ENCODE data around the gene CFAP73.
"Not testable (repeated sequence)": the region's sequence is repeated elsewhere in the genome, so short reads cannot be mapped to it uniquely, and the experiment has no call there.

Gene CFAP73

GRCh38 chr12:113141716-113142115 lies 7.8 kb upstream of the CFAP73 start:
- not testable (repeated sequence) for DNase-seq (ENCODE audit: low spot score); FAIRE-seq

DNA sequence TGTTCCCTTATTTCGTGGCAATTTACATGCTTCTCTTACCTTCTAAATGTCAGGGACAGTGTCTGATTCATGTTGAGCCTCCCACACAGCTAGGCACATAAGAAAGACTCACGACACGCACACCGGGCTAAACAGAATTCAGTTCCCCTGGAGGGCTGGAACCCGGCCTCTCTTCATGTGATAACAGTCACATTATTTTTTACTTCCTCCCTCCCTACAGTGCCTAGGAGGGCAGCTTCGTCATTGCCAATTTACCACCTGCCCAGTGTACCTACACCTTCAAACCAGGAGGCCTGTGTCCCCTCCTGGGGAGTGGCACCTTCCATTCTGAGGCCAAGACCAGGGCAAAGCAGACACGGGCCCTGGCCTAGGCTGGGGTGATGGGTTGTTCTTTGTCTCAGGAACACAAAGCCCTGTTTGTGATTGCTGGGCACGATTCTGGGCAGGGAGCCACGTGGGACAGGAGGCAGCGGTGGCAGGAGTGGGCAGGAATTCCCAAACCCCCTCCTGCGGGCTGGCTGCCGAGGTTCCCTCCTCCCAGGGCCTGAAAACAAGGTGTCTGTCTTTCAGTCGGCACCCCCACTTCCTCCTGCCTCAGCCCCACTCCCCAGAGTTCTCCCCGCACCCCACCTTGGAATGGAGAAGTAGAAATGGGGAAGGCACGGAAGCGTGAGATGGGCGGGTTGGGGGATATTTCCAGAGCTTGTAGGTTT lies 7.2 kb upstream of the CFAP73 start:
- FAIRE-seq, result no peak
- no peak for DNase-seq (ENCODE audit: low spot score)

DNA sequence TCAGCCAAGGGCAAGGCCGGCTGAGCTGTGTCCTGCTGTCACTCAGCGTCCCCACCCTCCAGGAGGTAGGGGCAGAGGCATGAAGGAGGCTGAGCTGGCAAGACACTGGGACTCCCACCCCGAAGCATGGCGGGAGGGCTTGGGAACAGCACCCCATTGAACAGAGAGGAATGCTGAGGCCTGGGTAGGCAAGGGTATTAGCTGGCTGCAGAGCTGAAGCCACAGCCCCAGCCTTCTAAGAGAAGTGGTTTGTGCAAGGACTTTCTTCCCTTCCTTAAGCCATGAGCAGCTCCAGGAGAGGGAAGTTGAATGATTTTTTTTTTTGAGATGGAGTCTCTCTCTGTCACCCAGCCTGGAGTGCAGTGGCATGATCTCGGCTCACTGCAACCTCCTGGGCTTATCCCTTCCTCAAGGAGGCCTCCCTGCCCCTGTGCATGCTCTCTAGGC lies 6.6 kb upstream of the CFAP73 start:
- FAIRE-seq, result no peak
- DNase-seq (ENCODE audit: low spot score), result no peak

DNA sequence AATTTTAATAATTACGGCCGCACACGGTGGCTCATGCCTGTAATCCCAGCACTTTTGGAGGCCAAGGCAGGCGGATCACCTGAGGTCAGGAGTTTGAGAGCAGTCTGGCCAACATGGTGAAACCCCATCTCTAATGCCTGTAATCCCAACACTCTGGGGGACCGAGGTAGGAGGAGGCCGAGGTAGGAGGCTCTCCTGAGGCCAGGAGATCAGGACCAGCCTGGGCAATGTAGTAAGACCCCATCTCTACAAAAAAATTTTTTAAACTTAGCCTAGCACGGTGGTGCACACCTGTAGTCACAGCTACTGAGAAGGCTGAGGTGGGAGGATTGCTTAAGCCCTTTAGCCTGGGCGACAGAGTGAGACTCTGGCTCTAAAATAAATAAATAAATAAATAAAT lies 5.6 kb upstream of the CFAP73 start:
- no peak for FAIRE-seq

DNA sequence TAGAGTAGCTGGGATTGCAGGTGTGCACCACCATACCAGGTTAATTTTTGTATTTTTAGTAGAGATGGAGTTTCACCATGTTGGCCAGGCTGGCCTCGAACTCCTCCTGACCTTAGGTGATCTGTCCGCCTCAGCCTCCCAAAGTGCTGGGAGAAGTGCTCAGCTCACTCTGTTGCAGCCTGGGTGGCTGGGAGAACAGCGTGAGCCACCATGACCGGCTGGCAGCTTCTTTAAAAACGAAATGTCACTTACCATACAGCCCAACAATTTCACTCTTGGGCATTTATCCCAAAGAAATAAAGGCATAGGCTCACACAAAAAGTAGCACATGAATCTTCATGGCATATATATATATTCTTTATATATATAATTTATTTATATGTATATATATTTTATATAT lies 4.7 kb upstream of the CFAP73 start:
- DNase-seq (ENCODE audit: low spot score) (no peak), FAIRE-seq (no peak)

More for the DNA sequence above, 5.6 kb upstream of the CFAP73 start:
- no peak for DNase-seq (ENCODE audit: low spot score)

GRCh38 chr12:113145720-113146551 lies 3.6 kb upstream of the CFAP73 start:
- FAIRE-seq (no peak), DNase-seq (ENCODE audit: low spot score) (no peak)

DNA sequence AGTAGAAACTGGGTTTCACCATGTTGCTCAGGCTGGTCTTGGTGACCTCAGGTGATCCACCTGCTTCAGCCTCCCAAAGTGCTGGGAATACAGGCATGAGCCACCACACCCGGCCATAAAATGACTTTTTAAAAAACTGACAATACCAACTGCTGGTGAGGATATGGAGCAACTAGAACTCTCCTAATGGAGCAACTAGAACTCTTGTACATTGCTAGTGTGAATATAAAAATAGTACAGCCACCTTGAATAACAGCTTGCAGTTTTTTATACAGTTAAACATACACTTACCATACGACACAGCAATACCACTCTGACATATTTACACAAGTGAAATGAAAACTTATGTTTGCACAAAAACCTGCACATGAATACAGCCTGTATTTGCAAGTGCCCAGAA lies 2.5 kb upstream of the CFAP73 start:
- FAIRE-seq (no peak), DNase-seq (ENCODE audit: low spot score) (no peak)

DNA sequence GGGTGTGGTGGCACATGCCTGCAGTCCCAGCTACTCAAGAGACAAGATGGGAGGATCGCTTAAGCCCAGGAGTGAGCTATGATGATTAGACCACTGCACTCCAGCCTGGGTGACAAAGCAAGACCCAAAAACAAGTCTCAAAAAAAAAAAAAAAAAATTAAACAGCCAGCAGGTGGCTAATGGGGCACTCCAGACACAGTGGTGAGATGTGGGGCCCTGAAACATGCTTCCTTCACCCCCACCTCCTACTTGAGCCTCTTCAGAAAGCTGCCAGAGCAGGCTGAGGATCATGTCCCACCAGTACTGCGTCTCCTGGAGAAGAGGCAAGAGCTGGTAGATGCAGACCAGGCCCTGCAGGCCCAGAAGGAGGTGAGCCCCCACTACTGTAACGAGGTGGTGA lies 2.1 kb downstream of the CFAP73 start:
- FAIRE-seq (no peak), DNase-seq (ENCODE audit: low spot score) (no peak)

GRCh38 chr12:113152196-113152834 lies 2.8 kb downstream of the CFAP73 start:
- no peak for DNase-seq (ENCODE audit: low spot score)
- FAIRE-seq, result no peak

GRCh38 chr12:113152835-113153814 lies 3.6 kb downstream of the CFAP73 start:
- no peak for FAIRE-seq
- peak; percentile 52 for DNase-seq (ENCODE audit: low spot score)

GRCh38 chr12:113154351-113154973 lies 4.9 kb downstream of the CFAP73 start:
- FAIRE-seq (no peak), DNase-seq (ENCODE audit: low spot score) (no peak)

DNA sequence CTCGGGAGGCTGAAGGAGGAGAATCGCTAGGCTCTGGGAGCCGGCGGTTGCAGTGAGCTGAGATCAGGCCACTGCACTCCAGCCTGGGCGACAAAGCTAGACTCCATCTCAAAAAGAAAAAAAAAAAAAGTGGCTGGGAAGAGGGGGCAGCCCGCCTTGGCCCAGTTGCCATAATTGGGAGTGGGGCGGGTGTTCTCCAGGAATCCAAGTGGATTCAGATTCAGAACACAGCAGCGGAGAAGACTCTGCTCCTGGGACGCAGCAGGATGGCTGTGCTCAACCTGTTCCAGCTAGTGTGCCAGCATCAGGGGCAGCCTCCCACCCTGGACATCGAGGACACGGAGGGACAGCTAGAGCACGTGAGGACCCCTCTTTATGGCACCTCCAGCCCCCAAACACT lies 5.5 kb downstream of the CFAP73 start:
- FAIRE-seq (no peak), DNase-seq (ENCODE audit: low spot score) (no peak)

DNA sequence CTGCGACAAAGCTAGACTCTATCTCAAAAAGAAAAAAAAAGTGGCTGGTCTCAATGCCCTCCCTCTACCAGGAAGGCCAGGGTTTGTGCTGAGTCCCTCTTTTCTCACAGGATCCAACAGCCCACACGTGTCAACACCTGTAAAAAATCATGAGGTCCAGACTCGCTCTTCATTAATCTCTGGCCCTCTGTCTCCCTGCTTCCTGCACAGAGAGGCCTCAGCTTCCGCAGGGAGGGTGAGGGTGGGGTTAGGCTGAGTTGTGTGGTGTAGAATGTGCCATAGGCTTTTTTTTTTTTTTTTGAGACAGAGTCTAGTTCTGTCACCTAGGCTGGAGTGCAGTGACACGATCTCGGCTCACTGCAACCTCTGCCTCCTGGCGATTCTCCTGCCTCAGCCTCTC lies 6.1 kb downstream of the CFAP73 start:
- no peak for DNase-seq (ENCODE audit: low spot score)
- FAIRE-seq, result no peak

DNA sequence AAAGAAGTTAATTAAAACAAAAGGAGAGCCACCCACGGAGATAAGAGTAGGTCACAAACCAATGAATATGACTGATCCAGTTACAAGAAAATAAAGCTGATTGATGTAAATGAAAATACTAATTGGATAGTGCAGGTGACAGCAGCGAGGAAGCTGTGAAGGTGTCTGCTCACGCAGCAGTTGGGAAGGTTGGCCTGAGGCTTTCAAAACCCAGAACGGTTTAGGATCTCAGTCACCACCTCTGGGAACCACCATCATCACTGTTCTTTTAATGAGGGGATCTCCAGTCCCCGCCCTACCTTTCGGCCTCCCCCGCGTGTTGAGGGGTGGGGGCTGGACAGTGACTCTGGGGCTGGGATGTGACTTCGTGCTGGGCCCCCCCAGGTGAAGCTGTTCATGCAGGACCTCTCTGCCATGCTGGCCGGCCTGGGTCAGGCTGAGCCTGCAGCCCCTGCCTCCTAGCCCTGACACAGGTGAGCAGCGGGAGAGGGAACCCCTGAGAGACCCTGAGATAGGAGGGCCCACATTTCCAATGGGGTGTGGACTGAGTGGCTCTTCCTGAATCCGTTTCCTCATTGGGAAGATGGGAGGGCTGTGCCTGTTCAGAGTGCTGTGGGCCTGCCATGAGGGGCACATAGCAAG lies 7.8 kb downstream of the CFAP73 start:
- DNase-seq (ENCODE audit: low spot score) (no peak), FAIRE-seq (no peak)

GRCh38 chr12:113158439-113159203 lies 9.1 kb downstream of the CFAP73 start:
- FAIRE-seq (no peak), DNase-seq (ENCODE audit: low spot score) (no peak)

- DNase-seq (ENCODE audit: low spot score) (no peak), FAIRE-seq (no peak)
Observed at GRCh38 chr12:113159937-113160336, 10.4 kb downstream of the CFAP73 start.

DNA sequence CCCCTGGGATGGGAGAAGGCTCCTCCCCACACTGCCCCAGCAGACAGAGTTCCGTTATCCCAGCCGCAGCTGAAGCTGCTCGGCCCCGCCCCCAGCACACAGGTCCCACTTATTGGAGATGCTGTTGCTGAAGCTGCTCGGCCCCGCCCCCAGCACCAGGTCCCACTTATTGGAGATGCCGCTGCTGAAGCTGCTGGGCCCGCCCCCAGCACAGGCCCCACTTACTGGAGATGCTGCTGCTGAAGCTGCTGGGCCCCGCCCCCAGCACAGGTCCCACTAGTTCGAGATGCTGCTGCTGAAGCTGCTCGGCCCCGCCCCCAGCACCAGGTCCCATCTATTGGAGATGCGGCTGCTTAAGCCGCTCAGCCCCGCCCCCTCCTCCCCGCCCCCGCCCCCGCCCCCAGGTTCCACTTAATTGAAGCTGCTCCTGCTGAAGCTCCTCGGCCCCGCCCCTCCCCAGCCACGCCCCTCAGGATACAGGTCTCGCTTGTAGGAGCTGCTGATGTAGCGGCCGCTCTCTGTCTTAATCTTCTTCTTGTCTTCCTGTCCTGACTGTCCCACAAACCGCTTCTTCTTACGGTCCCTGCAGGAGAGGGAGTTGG lies 12.0 kb downstream of the CFAP73 start:
- DNase-seq (ENCODE audit: low spot score) (no peak), FAIRE-seq (no peak)

GRCh38 chr12:113162102-113163029 lies 12.8 kb downstream of the CFAP73 start:
- FAIRE-seq (no peak), DNase-seq (ENCODE audit: low spot score) (peak; percentile 35)

Data from RCC 7860 (cell line).